Tibial nerve (tissue), 4 donors: ENCODE measurements around the gene ZFYVE28. TPM values are rescaled to one million over a fixed set of nuclear protein-coding genes. Genes with fewer than 3 reads are reported as not detected.

Experiments
- DNase-seq, 2 donors: peaks; one replicate each; pipeline ENCODE4 v3.0.0-alpha.2; 2019; ENCODE audit warnings: low spot score in 2 of 2
- H3K27ac ChIP-seq, 4 donors: fragments of 200-600 bp; sonication (generic) in 3 of 4; one replicate each; pipeline ENCODE4 v1.5.1; 2017 to 2019; ENCODE audit warnings: mild to moderate bottlenecking in 1 of 4
- H3K27me3 ChIP-seq, 2 donors: fragments of 200-600 bp; sonication (generic) in 1 of 2; one replicate each; pipeline versions ENCODE4 v1.5.1 to v1.6.0; 2017 to 2019
- H3K36me3 ChIP-seq, 3 donors: fragments of 200-600 bp; sonication (generic); one replicate each; pipeline ENCODE4 v1.5.1; 2018 to 2019
- H3K4me1 ChIP-seq, 4 donors: fragments of 200-600 bp; sonication (generic) in 3 of 4; one replicate each; pipeline ENCODE4 v1.5.1; 2017 to 2019
- H3K4me3 ChIP-seq, 4 donors: fragments of 200-600 bp; sonication (generic) in 3 of 4; one replicate each; pipeline ENCODE4 v1.5.1; 2017 to 2019; ENCODE audit warnings: mild to moderate bottlenecking in 1 of 4, moderate library complexity in 1 of 4
- H3K9me3 ChIP-seq, 4 donors: fragments of 200-600 bp; sonication (generic) in 3 of 4; one replicate each; pipeline ENCODE4 v1.5.1; 2017 to 2019
- CTCF ChIP-seq, 5 experiments: fragments of 200-600 bp in 3 of 5; fragments of 450-650 bp in 2 of 5; sonication (generic) in 3 of 5; IDR thresholded peaks; one replicate each; pipeline ENCODE4 v1.5.1; 2016 to 2019; ENCODE audit warnings: antibody characterized with exemption in 5 of 5, mild to moderate bottlenecking in 3 of 5, moderate library complexity in 2 of 5
- EP300 ChIP-seq, 2 donors: sonication (generic); formaldehyde crosslinking; IDR thresholded peaks; one replicate each; pipeline ENCODE4 v1.6.1; 2017; ENCODE audit warnings: antibody characterized with exemption in 2 of 2, mild to moderate bottlenecking in 1 of 2
- POLR2A ChIP-seq, 2 donors: fragments of 450-650 bp; IDR thresholded peaks; one replicate each; pipeline ENCODE4 v1.6.1; 2017; ENCODE audit warnings: antibody characterized with exemption in 2 of 2, mild to moderate bottlenecking in 2 of 2, moderate library complexity in 2 of 2
- WGBS, 2 donors: methylation state at CpG; one replicate each; pipeline ENCODE4 v1.1.5; 2018; 5-methylcytosine and 5-hydroxymethylcytosine counted together
- total RNA-seq, 4 donors: library from RNA; depleted of rRNA; stranded (reverse); fragments of >200 nt; gene quantifications; one replicate each; pipeline ENCODE4 v1.1.0, GENCODE V29; 2016

ZFYVE28 gene
- total RNA-seq, 4 donors from 2014 or later: 16.2 to 44.4 (median 26.5) TPM

GRCh38 chr4:2461246-2461960, 43.0 kb upstream of the ZFYVE28 start:
- Histone ChIP-seq H3K27ac (no peak overlapping the region), H3K4me3 (no peak overlapping the region), H3K4me1 (peaks cover 0 to 13% (median 7%) of the 10 kb centered on the region in 4 donors), H3K36me3 (no peaks in the 10 kb centered on the region), H3K27me3 (no peaks in the 10 kb centered on the region), H3K9me3 (no peaks in the 10 kb centered on the region)
- WGBS, 2 donors: 87 to 93% methylated on average over 14 to 15 of the region's 15 CpGs
- DNase-seq: no peak
- TF ChIP-seq CTCF (IDR thresholded peaks at IDR 0.05) (no peak), POLR2A (IDR thresholded peaks at IDR 0.05) (no peak)

GRCh38 chr4:2459589-2460349, 41.3 kb upstream of the ZFYVE28 start:
- WGBS, 2 donors: 90 to 93% methylated on average over 19 of the region's 19 CpGs
- no peak overlapping the region for H3K4me3 ChIP-seq
- no peak for DNase-seq

GRCh38 chr4:2458546-2459491, 40.4 kb upstream of the ZFYVE28 start:
- Histone ChIP-seq H3K4me3 (no peak overlapping the region), H3K27ac (no peak overlapping the region), H3K9me3 (no peaks in the 10 kb centered on the region), H3K27me3 (no peaks in the 10 kb centered on the region), H3K4me1 (peaks cover 0 to 13% (median 7%) of the 10 kb centered on the region in 4 donors), H3K36me3 (no peaks in the 10 kb centered on the region)
- no peak for DNase-seq
- TF ChIP-seq POLR2A (IDR thresholded peaks at IDR 0.05): no peak
- TF ChIP-seq EP300 (IDR thresholded peaks at IDR 0.05): no peak
- TF ChIP-seq CTCF (IDR thresholded peaks at IDR 0.05): no peak
- 84 to 87% methylated on average over 34 to 35 of the region's 38 CpGs for WGBS, 2 donors

More at GRCh38 chr4:2459589-2460349, 41.3 kb upstream of the ZFYVE28 start:
- Histone ChIP-seq H3K4me1 (peaks cover 0 to 13% (median 7%) of the 10 kb centered on the region in 4 donors), H3K9me3 (no peaks in the 10 kb centered on the region), H3K36me3 (no peaks in the 10 kb centered on the region), H3K27ac (no peak overlapping the region), H3K27me3 (no peaks in the 10 kb centered on the region)
- no peak for TF ChIP-seq EP300 (IDR thresholded peaks at IDR 0.05)
- no peak for TF ChIP-seq POLR2A (IDR thresholded peaks at IDR 0.05)
- TF ChIP-seq CTCF (IDR thresholded peaks at IDR 0.05): no peak

- Histone ChIP-seq H3K4me1 (peaks cover 0 to 7% (median 5%) of the 10 kb centered on the region in 4 donors), H3K27ac (no peak overlapping the region), H3K27me3 (no peaks in the 10 kb centered on the region), H3K36me3 (no peaks in the 10 kb centered on the region), H3K4me3 (no peak overlapping the region), H3K9me3 (no peaks in the 10 kb centered on the region)
- TF ChIP-seq POLR2A (IDR thresholded peaks at IDR 0.05) (no peak), EP300 (IDR thresholded peaks at IDR 0.05) (no peak), CTCF (IDR thresholded peaks at IDR 0.05) (no peak)
- DNase-seq: no peak
- 73 to 81% methylated on average over 22 to 24 of the region's 24 CpGs for WGBS, 2 donors
Measured at GRCh38 chr4:2457481-2458295, 39.2 kb upstream of the ZFYVE28 start.
